K562 (cell line): ENCODE results near the gene HHATL. TPM values are rescaled to one million over a fixed set of nuclear protein-coding genes. Genes with fewer than 3 reads are reported as not detected.

Source experiments
- ATAC-seq: fragments of 200-7000 bp; cut with Tn5 transposase; 3 replicates; pipeline ENCODE4 v1.9.1; 2020; ENCODE audit warnings: moderate library complexity
- BruUV-seq: library from RNA; stranded (reverse); fragments of 400-500 nt; replicated peaks from 2 replicates; lab custom pipeline; 2021; lab: Mats Ljungman, UMichigan
- CTCF ChIA-PET: fragments of 300-600 bp; formaldehyde crosslinking; extraction: SDS; loops from one replicate; lab custom pipeline; 2021; ENCODE audit warnings: low intra/inter-chr PET ratio; lab: Yijun Ruan, JAX
- POLR2A ChIA-PET: fragments of 300-600, 350-650 bp; sonication (Branson Sonifier 250); formaldehyde crosslinking; extraction: SDS; loops from one replicate; lab custom pipeline; 2021; ENCODE audit warnings: antibody characterized with exemption, inconsistent platforms; lab: Yijun Ruan, JAX
- DNase-seq, 4 experiments: peaks; one replicate each; pipeline versions ENCODE4 v3.0.0 to v3.0.0-alpha.2; 2011 to 2018; ENCODE audit warnings: low spot score in 3 of 4, mixed read lengths in 3 of 4; ENCODE audit errors: extremely low read depth in 1 of 4
- FAIRE-seq: peaks from 2 replicates; lab custom pipeline; 2011; peaks lifted over from hg19 to GRCh38; lab: Jason Lieb, UNC
- H2AFZ ChIP-seq: 2 replicates; pipeline ENCODE4 v1.6.0; 2011; ENCODE audit warnings: low read depth, low read length, control low read depth, inconsistent platforms
- H3K27ac ChIP-seq: fragments of 200-600 bp; 3 replicates; pipeline ENCODE4 v1.8.0; 2011; ENCODE audit warnings: low read depth, mild to moderate bottlenecking, control low read depth, inconsistent platforms, low read length, moderate library complexity, mixed read lengths; ENCODE audit errors: extremely low read depth
- H3K27me3 ChIP-seq, 2 experiments: fragments of 300-600 bp in 1 of 2; 2 replicates in 1 of 2; 3 replicates in 1 of 2; pipeline versions ENCODE4 v1.6.0 to v1.8.0; 2011; ENCODE audit warnings: inconsistent platforms in 2 of 2, low read length in 2 of 2, mild to moderate bottlenecking in 1 of 2, mixed read lengths in 1 of 2, moderate library complexity in 1 of 2; ENCODE audit not compliant: control insufficient read depth in 2 of 2, insufficient read depth in 2 of 2
- H3K36me3 ChIP-seq: fragments of 300-600 bp; 3 replicates; pipeline ENCODE4 v1.8.0; 2011; ENCODE audit warnings: mild to moderate bottlenecking, low read length, inconsistent platforms; ENCODE audit not compliant: control insufficient read depth, insufficient read depth
- H3K4me1 ChIP-seq, 2 experiments: fragments of 200-600 bp in 1 of 2; replicated peaks in 1 of 2; 2 replicates in 1 of 2; 3 replicates in 1 of 2; pipeline versions ENCODE4 v1.5.1 to v1.8.0; 2011; ENCODE audit warnings: inconsistent platforms in 2 of 2, low read length in 2 of 2, mild to moderate bottlenecking in 1 of 2, mixed read lengths in 1 of 2, moderate library complexity in 1 of 2; ENCODE audit not compliant: control insufficient read depth in 2 of 2, insufficient read depth in 2 of 2
- H3K4me2 ChIP-seq: 2 replicates; pipeline ENCODE4 v1.6.1; 2011; ENCODE audit warnings: low read length, control low read depth, inconsistent platforms, mixed read lengths; ENCODE audit not compliant: insufficient read depth
- H3K4me3 ChIP-seq: fragments of 200-600 bp; sonication (generic), shearing (Covaris generic); 2 replicates; pipeline ENCODE4 v1.5.1; 2016; ENCODE audit warnings: control low read depth, inconsistent platforms
- H3K79me2 ChIP-seq: fragments of 200-600 bp; 3 replicates; pipeline ENCODE4 v1.8.0; 2011; ENCODE audit warnings: low read length, inconsistent platforms; ENCODE audit not compliant: control insufficient read depth, insufficient read depth
- H3K9ac ChIP-seq, 2 experiments: 2 replicates each; pipeline versions ENCODE4 v1.6.0 to v1.6.1; 2011; ENCODE audit warnings: low read depth in 2 of 2, low read length in 2 of 2, control low read depth in 1 of 2, inconsistent platforms in 1 of 2, mild to moderate bottlenecking in 1 of 2, mixed read lengths in 1 of 2; ENCODE audit not compliant: insufficient read depth in 1 of 2
- H3K9me1 ChIP-seq: one replicate; pipeline ENCODE4 v1.6.0; 2011; ENCODE audit warnings: inconsistent platforms, mild to moderate bottlenecking, low read length, moderate library complexity; ENCODE audit not compliant: control insufficient read depth, insufficient read depth
- H3K9me3 ChIP-seq: replicated peaks from 2 replicates; pipeline ENCODE4 v1.5.1; 2011; ENCODE audit warnings: low read depth, low read length, inconsistent platforms; ENCODE audit not compliant: control insufficient read depth, insufficient read depth
- H4K20me1 ChIP-seq: replicated peaks from 2 replicates; pipeline ENCODE4 v1.6.1; 2011; ENCODE audit warnings: low read length, inconsistent platforms, mixed read lengths; ENCODE audit not compliant: control insufficient read depth, insufficient read depth
- C11orf30 ChIP-seq: fragments of 450-650 bp; IDR thresholded peaks from 2 replicates; pipeline ENCODE4 v1.6.1; 2016; ENCODE audit warnings: low read depth, mild to moderate bottlenecking
- FOSL1 ChIP-seq: fragments of 200-800 bp; sonication (Bioruptor generic); conservative IDR thresholded peaks from 2 replicates; pipeline ENCODE4 v1.6.1; 2016; ENCODE audit warnings: missing genetic modification characterization, missing compliant biosample characterization
- MEIS2 ChIP-seq: fragments of 450-650 bp; IDR thresholded peaks from 2 replicates; pipeline ENCODE4 v1.6.1; 2014; ENCODE audit warnings: mild to moderate bottlenecking; ENCODE audit not compliant: partially characterized antibody
- NFYB ChIP-seq: IDR thresholded peaks from 2 replicates; pipeline ENCODE4 v1.6.1; 2011; ENCODE audit warnings: mild to moderate bottlenecking, moderate library complexity; ENCODE audit not compliant: insufficient read length; ENCODE audit errors: extremely low read depth
- TFAP4 ChIP-seq: sonication (generic); formaldehyde crosslinking; IDR thresholded peaks from 2 replicates; pipeline ENCODE4 v1.8.0; 2022; ENCODE audit warnings: missing genetic modification reagents, mild to moderate bottlenecking, moderate library complexity, borderline replicate concordance
- TOE1 ChIP-seq, 2 experiments: fragments of 450-650 bp in 1 of 2; sonication (generic) in 1 of 2; formaldehyde crosslinking in 1 of 2; IDR thresholded peaks; 2 replicates each; pipeline versions ENCODE4 v1.7.1 to v1.8.0; 2016 to 2022; ENCODE audit warnings: borderline replicate concordance in 2 of 2, mild to moderate bottlenecking in 2 of 2, antibody characterized with exemption in 1 of 2, inconsistent platforms in 1 of 2, low read depth in 1 of 2, missing genetic modification reagents in 1 of 2, moderate library complexity in 1 of 2
- ZFPM2 ChIP-seq: fragments of 250-450 bp; sonication (Bioruptor Pico); IDR thresholded peaks from 2 replicates; pipeline ENCODE4 v1.5.1; 2022; ENCODE audit warnings: mild to moderate bottlenecking
- ZNF253 ChIP-seq: fragments of 250-450 bp; sonication (Bioruptor Pico); conservative IDR thresholded peaks from 2 replicates; pipeline ENCODE4 v1.6.1; 2021; ENCODE audit warnings: mild to moderate bottlenecking
- ZNF518B ChIP-seq: fragments of 250-450 bp; sonication (Bioruptor Pico); IDR thresholded peaks from 2 replicates; pipeline ENCODE4 v1.5.0; 2021; ENCODE audit warnings: mild to moderate bottlenecking, moderate library complexity
- WGBS: fragments of 100-300 bp; shearing (Covaris generic); methylation state at CpG from one replicate; pipeline ENCODE4 v1.1.6; 2016; ENCODE audit warnings: low coverage, mixed read lengths; ENCODE audit not compliant: insufficient coverage; ENCODE audit errors: missing lambda C conversion rate; 5-methylcytosine and 5-hydroxymethylcytosine counted together
- in situ Hi-C: fragments of 300-500 bp; cut with MboI; formaldehyde crosslinking; loops from 4 replicates; pipeline ENCODE4 v1.15.0; 2018; ENCODE audit warnings: inconsistent platforms, mixed read lengths
- intact Hi-C: fragments of 100-400 bp; cut with micrococcal nuclease; formaldehyde crosslinking; loops from 2 replicates; pipeline ENCODE4 v1.14.2; 2022
- polyA plus RNA-seq, 8 experiments: library from polyadenylated mRNA; depleted of rRNA in 4 of 8; stranded (reverse) in 5 of 8; unstranded in 3 of 8; fragments of >200 nt; fragmentation: Nextera tagmentation in 2 of 8; fragmentation: Illumina TruSeq in 1 of 8; extraction: Ambion mirVana in 2 of 8; extraction: Trizol in 1 of 8; gene quantifications; 2 replicates each; pipeline versions ENCODE4 v1.2.1 to v1.2.3, GENCODE V29; 2011 to 2014; ENCODE audit warnings: inconsistent platforms in 1 of 8, missing spikeins in 1 of 8
- total RNA-seq, 7 experiments: library from RNA; depleted of rRNA in 6 of 7; stranded (reverse); fragments of >200 nt in 6 of 7; fragmentation: Illumina TruSeq in 2 of 7; extraction: Trizol in 2 of 7; gene quantifications; 2 replicates each; pipeline versions ENCODE4 v1.2.1 to v1.2.3, GENCODE V29; 2011 to 2021; ENCODE audit warnings: low replicate concordance in 1 of 7
- TF ChIP-seq, protein P1 (sequence below): IDR thresholded peaks from 2 replicates; pipeline ENCODE4 v1.6.1; 2016; ENCODE audit warnings: missing genetic modification characterization, missing compliant biosample characterization

Gene HHATL
- total and polyA plus RNA-seq, 9 of the 15 experiments (the other 6 are each of a cell fraction or from before 2014, with no cell fraction given), result not detected

- Histone ChIP-seq H3K27me3 (peaks cover 6 to 34% of the 10 kb centered on the region in 2 experiments; a peak in 4 of 5 replicates), H3K9me3 (no peaks in the 10 kb centered on the region), H3K79me2 (no peaks in the 10 kb centered on the region), H3K9ac (no peak overlapping the region), H3K4me1 (no peaks in the 10 kb centered on the region; a peak in 1 of 5 replicates), H3K4me2 (no peak overlapping the region), H3K36me3 (no peaks in the 10 kb centered on the region), H3K9me1 (no peaks in the 10 kb centered on the region), H4K20me1 (peaks cover 2% of the 10 kb centered on the region; the same call in 1 of the 2 replicates), H3K4me3 (no peak overlapping the region), H2AFZ (no peak overlapping the region), H3K27ac (no peak overlapping the region)
- intact Hi-C loops (no loop called here), in situ Hi-C loops (loop anchor here (10.0 kb wide), 1 partner anchor 169 kb away; no protein-coding TSS in a partner anchor)
- ATAC-seq (no peak), FAIRE-seq (no peak), DNase-seq (no peak)
- ChIA-PET CTCF (interaction anchor here (0.6 to 2.6 kb wide), 5 partner anchors 60 to 171 kb away, joined by 3 to 15 read pairs (median 4); no protein-coding TSS in a partner anchor), POLR2A (interaction anchor here (0.6 to 1.9 kb wide), 5 partner anchors 8 to 271 kb away, joined by 3 to 5 read pairs (median 3); partner anchors contain the start of gene VIPR1)
- WGBS, result 14% methylated on average over 7 of the region's 7 CpGs
- no TSS peak for BruUV-seq
- no peak for TF ChIP-seq ZNF253 (CRISPR knock-in tag)
- TF ChIP-seq MEIS2, result no peak
- no peak for TF ChIP-seq TOE1 (IDR thresholded peaks at IDR 0.05; ENCODE audit: borderline replicate concordance)
- no peak for TF ChIP-seq TOE1 (CRISPR knock-in tag; IDR thresholded peaks at IDR 0.05; ENCODE audit: borderline replicate concordance, low read depth)
- TF ChIP-seq FOSL1 (tag), result no peak
- TF ChIP-seq C11orf30, result no peak
- TF ChIP-seq TFAP4 (CRISPR knock-in tag), result no peak
- TF ChIP-seq ZFPM2 (CRISPR knock-in tag), result no peak
- TF ChIP-seq, protein P1, sequence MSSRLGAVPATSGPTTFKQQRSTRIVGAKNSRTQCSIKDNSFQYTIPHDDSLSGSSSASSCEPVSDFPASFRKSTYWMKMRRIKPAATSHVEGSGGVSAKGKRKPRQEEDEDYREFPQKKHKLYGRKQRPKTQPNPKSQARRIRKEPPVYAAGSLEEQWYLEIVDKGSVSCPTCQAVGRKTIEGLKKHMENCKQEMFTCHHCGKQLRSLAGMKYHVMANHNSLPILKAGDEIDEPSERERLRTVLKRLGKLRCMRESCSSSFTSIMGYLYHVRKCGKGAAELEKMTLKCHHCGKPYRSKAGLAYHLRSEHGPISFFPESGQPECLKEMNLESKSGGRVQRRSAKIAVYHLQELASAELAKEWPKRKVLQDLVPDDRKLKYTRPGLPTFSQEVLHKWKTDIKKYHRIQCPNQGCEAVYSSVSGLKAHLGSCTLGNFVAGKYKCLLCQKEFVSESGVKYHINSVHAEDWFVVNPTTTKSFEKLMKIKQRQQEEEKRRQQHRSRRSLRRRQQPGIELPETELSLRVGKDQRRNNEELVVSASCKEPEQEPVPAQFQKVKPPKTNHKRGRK (tag), result no peak
- TF ChIP-seq NFYB, result no peak
- TF ChIP-seq ZNF518B (CRISPR knock-in tag), result no peak
Measured at GRCh38 chr3:42743204-42743995, 40.8 kb upstream of the HHATL start.
